NCI-H524 treated with DMSO at 0.1 percent for 48 hours (cell line): ENCODE results near the gene VAPB.

Experiments
- DNase-seq: peaks from one replicate; lab custom pipeline; 2025; lab: John Stamatoyannopoulos, UW

The VAPB gene

GRCh38 chr20:58483051-58483450 is 94.0 kb downstream of the VAPB start:
- no peak for DNase-seq

GRCh38 chr20:58483470-58483869 is 94.4 kb downstream of the VAPB start:
- DNase-seq: no peak

- no peak for DNase-seq
Observed at GRCh38 chr20:58485393-58485792, 96.4 kb downstream of the VAPB start.

GRCh38 chr20:58486207-58486606 is 97.2 kb downstream of the VAPB start:
- DNase-seq: no peak

- no peak for DNase-seq
Observed at GRCh38 chr20:58492074-58492718, 103.2 kb downstream of the VAPB start.

GRCh38 chr20:58492795-58493524 is 103.9 kb downstream of the VAPB start:
- no peak for DNase-seq

GRCh38 chr20:58494923-58495622 is 106.0 kb downstream of the VAPB start:
- DNase-seq: no peak

- no peak for DNase-seq
Observed at GRCh38 chr20:58495623-58496428, 106.8 kb downstream of the VAPB start.

- DNase-seq: no peak
Observed at GRCh38 chr20:58496429-58496769, 107.4 kb downstream of the VAPB start.

GRCh38 chr20:58497076-58497641 is 108.1 kb downstream of the VAPB start:
- no peak for DNase-seq

GRCh38 chr20:58497724-58498469 is 108.9 kb downstream of the VAPB start:
- DNase-seq: no peak

- no peak for DNase-seq
Observed at GRCh38 chr20:58498470-58499068, 109.5 kb downstream of the VAPB start.

GRCh38 chr20:58500256-58500655 is 111.2 kb downstream of the VAPB start:
- DNase-seq: no peak
